LoVo (cell line): ENCODE results near the gene PTPRR.

ENCODE experiments used
- DNase-seq: peaks from one replicate; pipeline ENCODE4 v3.0.0-alpha.2; 2016; ENCODE audit warnings: low spot score

Gene PTPRR

GRCh38 chr12:70645494-70646317 is 274.8 kb downstream of the PTPRR start:
- peak; percentile 85 for DNase-seq

- DNase-seq = no peak
These were observed 275.7 kb downstream of the PTPRR start for GRCh38 chr12:70644861-70645260.

- DNase-seq = no peak
These were observed 276.6 kb downstream of the PTPRR start for GRCh38 chr12:70643939-70644338.

- no peak for DNase-seq
These were observed 278.8 kb downstream of the PTPRR start for GRCh38 chr12:70641691-70642090.

- DNase-seq = no peak
These were observed 279.6 kb downstream of the PTPRR start for GRCh38 chr12:70640901-70641300.

GRCh38 chr12:70639535-70639934 is 281.0 kb downstream of the PTPRR start:
- DNase-seq = no peak

GRCh38 chr12:70638639-70639360 is 281.7 kb downstream of the PTPRR start:
- DNase-seq = no peak

- DNase-seq = no peak
These were observed 283.0 kb downstream of the PTPRR start, which contains the start of gene PTPRB for GRCh38 chr12:70637303-70638085. Gene PTPRB (minus strand): TSS chr12:70637429. CDS start chr12:70637395, 34 bp downstream.

- no peak for DNase-seq
These were observed 284.8 kb downstream of the PTPRR start for GRCh38 chr12:70635755-70636154.

GRCh38 chr12:70628701-70629480 is 291.6 kb downstream of the PTPRR start:
- no peak for DNase-seq

- DNase-seq = no peak
These were observed 292.9 kb downstream of the PTPRR start for GRCh38 chr12:70627677-70628076.

- DNase-seq = no peak
These were observed 294.4 kb downstream of the PTPRR start for GRCh38 chr12:70626180-70626579.

- no peak for DNase-seq
These were observed 300.9 kb downstream of the PTPRR start for GRCh38 chr12:70619471-70620152.

GRCh38 chr12:70618371-70618770 is 302.2 kb downstream of the PTPRR start:
- no peak for DNase-seq

- DNase-seq = no peak
These were observed 303.1 kb downstream of the PTPRR start for GRCh38 chr12:70617450-70617849.

GRCh38 chr12:70615174-70615866 is 305.2 kb downstream of the PTPRR start:
- DNase-seq = no peak

GRCh38 chr12:70609739-70610491 is 310.6 kb downstream of the PTPRR start:
- DNase-seq = peak; percentile 60

- no peak for DNase-seq
These were observed 311.3 kb downstream of the PTPRR start for GRCh38 chr12:70609203-70609602.

- DNase-seq = no peak
These were observed 312.4 kb downstream of the PTPRR start for GRCh38 chr12:70608184-70608583.

- DNase-seq = no peak
These were observed 313.4 kb downstream of the PTPRR start for GRCh38 chr12:70607107-70607506.
